ENCODE measurements around the gene SP100. TPM values are rescaled to one million over a fixed set of nuclear protein-coding genes. Genes with fewer than 3 reads are reported as not detected.

SP100 gene
- total and polyA plus RNA-seq, 2 of the 8 experiments (the other 6 are each of a cell fraction or from before 2014, with no cell fraction given), result 0.06 to 1.1 TPM

GRCh38 chr2:230405824-230406223 lies 10.2 kb upstream of the SP100 start (continued):
- TF ChIP-seq CHD7 (IDR thresholded peaks at IDR 0.05; ENCODE audit: insufficient replicate concordance, low read length) (no peak), SUZ12 (IDR thresholded peaks at IDR 0.05; ENCODE audit: low read length) (no peak)
